B cell (primary cell): ENCODE results near the gene VWA1. TPM values are rescaled to one million over a fixed set of nuclear protein-coding genes. Genes with fewer than 3 reads are reported as not detected.

Experiments
- ATAC-seq: fragments of 200-7000 bp; cut with Tn5 transposase; one replicate; pipeline ENCODE4 v1.10.0; 2021; ENCODE audit warnings: low read depth, mild to moderate bottlenecking, moderate number of reproducible peaks, moderate library complexity
- CTCF ChIA-PET: fragments of 350-600 bp; sonication (Branson Sonifier 250); formaldehyde crosslinking; loops from one replicate; lab custom pipeline; 2021; ENCODE audit warnings: antibody characterized with exemption, inconsistent platforms; lab: Charles Lee
- POLR2A ChIA-PET: fragments of 350-600 bp; sonication (Branson Sonifier 250); formaldehyde crosslinking; loops from one replicate; lab custom pipeline; 2021; ENCODE audit warnings: antibody characterized with exemption; lab: Charles Lee
- DNase-seq: peaks from one replicate; pipeline ENCODE4 v3.0.0; 2013
- H2AFZ ChIP-seq: 2 replicates; pipeline ENCODE4 v1.6.1; 2012; ENCODE audit warnings: mild to moderate bottlenecking, low read depth, low read length; ENCODE audit not compliant: insufficient read depth, poor library complexity, severe bottlenecking
- H3K27ac ChIP-seq, 2 donors: 1 replicate in 1 of 2; 2 replicates in 1 of 2; pipeline ENCODE4 v1.5.1; 2012 to 2013; ENCODE audit warnings: low read length in 2 of 2, mild to moderate bottlenecking in 2 of 2, moderate library complexity in 1 of 2
- H3K27me3 ChIP-seq, 4 experiments: fragments of 200-600 bp in 1 of 4; sonication (generic) in 1 of 4; replicated peaks in 1 of 4; 1 replicate in 2 of 4; 2 replicates in 2 of 4; pipeline versions ENCODE4 v1.6.1 to v1.7.0; 2013 to 2016; ENCODE audit warnings: low read length in 3 of 4, mild to moderate bottlenecking in 2 of 4, mixed read lengths in 1 of 4, moderate library complexity in 1 of 4; ENCODE audit not compliant: insufficient read depth in 4 of 4, control insufficient read depth in 3 of 4; ENCODE audit errors: control extremely low read depth in 1 of 4
- H3K36me3 ChIP-seq, 2 experiments: replicated peaks in 1 of 2; 1 replicate in 1 of 2; 2 replicates in 1 of 2; pipeline versions ENCODE4 v1.6.1 to v1.7.1; 2013; ENCODE audit warnings: low read length in 1 of 2; ENCODE audit not compliant: insufficient read depth in 2 of 2, control insufficient read depth in 1 of 2; ENCODE audit errors: control extremely low read depth in 1 of 2, extremely low read depth in 1 of 2
- H3K4me1 ChIP-seq, 2 donors: fragments of 200-600 bp in 1 of 2; sonication (generic) in 1 of 2; 1 replicate in 1 of 2; 2 replicates in 1 of 2; pipeline versions ENCODE4 v1.5.1 to v1.6.1; 2013 to 2017; ENCODE audit warnings: low read length in 2 of 2; ENCODE audit not compliant: control insufficient read depth in 2 of 2, insufficient read depth in 2 of 2
- H3K4me2 ChIP-seq: replicated peaks from 2 replicates; pipeline ENCODE3; 2012; ENCODE audit warnings: mild to moderate bottlenecking, low read depth, low read length; ENCODE audit not compliant: poor library complexity, severe bottlenecking
- H3K4me3 ChIP-seq, 5 experiments: fragments of 200-600 bp in 1 of 5; sonication (generic) in 1 of 5; 1 replicate in 3 of 5; 2 replicates in 2 of 5; pipeline versions ENCODE4 v1.5.1 to v1.7.0; 2011 to 2016; ENCODE audit warnings: low read length in 4 of 5, mild to moderate bottlenecking in 4 of 5, low read depth in 2 of 5, control low read depth in 1 of 5, moderate library complexity in 1 of 5; ENCODE audit not compliant: insufficient read depth in 1 of 5; ENCODE audit errors: control extremely low read depth in 1 of 5, extremely low read depth in 1 of 5
- H3K79me2 ChIP-seq: fragments of 200-600 bp; sonication (generic); one replicate; pipeline ENCODE4 v1.6.0; 2016; ENCODE audit warnings: low read length; ENCODE audit not compliant: control insufficient read depth, insufficient read depth
- H3K9ac ChIP-seq: fragments of 200-600 bp; sonication (generic); 2 replicates; pipeline ENCODE4 v1.6.1; 2017; ENCODE audit warnings: mild to moderate bottlenecking, low read length, moderate library complexity
- H3K9me3 ChIP-seq, 3 donors: one replicate each; pipeline versions ENCODE4 v1.6.1 to v1.7.1; 2013; ENCODE audit warnings: low read length in 2 of 3; ENCODE audit not compliant: control insufficient read depth in 2 of 3, insufficient read depth in 1 of 3; ENCODE audit errors: control extremely low read depth in 1 of 3
- H4K20me1 ChIP-seq: 2 replicates; pipeline ENCODE4 v1.6.0; 2012; ENCODE audit warnings: mild to moderate bottlenecking, low read length; ENCODE audit not compliant: insufficient read depth, control insufficient read depth, poor library complexity, severe bottlenecking
- H3K27ac Mint-ChIP-seq: one replicate; pipeline ENCODE4 v1.8.0; 2021; ENCODE audit warnings: mixed read lengths
- H3K27me3 Mint-ChIP-seq: one replicate; pipeline ENCODE4 v1.8.0; 2021; ENCODE audit warnings: mixed read lengths
- H3K4me1 Mint-ChIP-seq: one replicate; pipeline ENCODE4 v1.8.0; 2021; ENCODE audit warnings: mixed read lengths
- H3K4me3 Mint-ChIP-seq: one replicate; pipeline ENCODE4 v1.8.0; 2021; ENCODE audit warnings: mixed read lengths
- H3K9me3 Mint-ChIP-seq: one replicate; pipeline ENCODE4 v1.8.0; 2022; ENCODE audit warnings: mixed read lengths; ENCODE audit not compliant: insufficient read depth
- EZH2 ChIP-seq: IDR thresholded peaks from 2 replicates; pipeline ENCODE4 v1.6.1; 2012; ENCODE audit warnings: borderline replicate concordance, low read depth, mild to moderate bottlenecking, moderate library complexity, low read length; ENCODE audit not compliant: insufficient read depth, poor library complexity, severe bottlenecking
- WGBS: methylation state at CpG from one replicate; pipeline ENCODE4 v1.1.5; 2013; ENCODE audit warnings: missing lambda C conversion rate; ENCODE audit not compliant: insufficient coverage; 5-methylcytosine and 5-hydroxymethylcytosine counted together
- intact Hi-C: fragments of 100-400 bp; cut with micrococcal nuclease; formaldehyde crosslinking; loops from one replicate; pipeline ENCODE4 v1.10.0; 2022
- polyA plus RNA-seq: library from polyadenylated mRNA; depleted of rRNA; stranded (reverse); fragments of >200 nt; gene quantifications from 2 replicates; pipeline ENCODE4 v1.2.3, GENCODE V29; 2012
- total RNA-seq, 2 donors: library from RNA; stranded (reverse); fragments of 120-200 nt in 1 of 2; gene quantifications; 1 replicate in 1 of 2; 2 replicates in 1 of 2; pipeline versions ENCODE4 v1.2.3 to v1.2.4, GENCODE V29; 2013 to 2022
- TF ChIP-seq, protein P1 (sequence below): fragments of 200-600 bp; IDR thresholded peaks from one replicate; pipeline ENCODE4 v1.8.0; 2022; ENCODE audit warnings: antibody characterized with exemption, mild to moderate bottlenecking

Gene VWA1
- total and polyA plus RNA-seq, 2 donors (not counting 1 experiment from before 2014, with no cell fraction given): 0.09 TPM; not detected in 1

DNA sequence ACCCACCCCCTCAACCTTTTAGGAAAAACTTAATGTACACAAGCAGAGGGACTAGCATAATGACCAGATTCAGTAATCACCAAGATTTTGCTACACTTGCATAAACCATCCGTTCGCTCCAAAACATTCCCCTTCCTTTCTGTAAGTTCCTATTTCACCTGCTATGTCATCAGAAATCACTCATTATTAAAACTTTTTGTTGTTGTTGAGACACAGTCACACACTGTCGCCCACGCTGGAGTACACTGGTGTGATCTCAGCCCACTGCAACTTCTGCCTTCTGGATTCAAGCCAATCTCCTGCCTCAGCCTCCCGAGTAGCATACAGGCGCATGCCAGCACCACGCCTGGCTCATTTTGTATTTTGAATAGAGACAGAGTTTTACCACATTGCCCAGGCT, 31.8 kb upstream of the VWA1 start:
- H3K4me2 ChIP-seq: no peak overlapping the region
- peaks cover 34% of the 10 kb centered on the region for H4K20me1 ChIP-seq
- no peaks in the 10 kb centered on the region for H3K9me3 ChIP-seq
- H3K4me3 Mint-ChIP-seq: peak overlapping the region; percentile 40
- peaks cover 49% of the 10 kb centered on the region for H3K4me1 Mint-ChIP-seq
- H3K36me3 ChIP-seq: peaks cover 0 to 38% of the 10 kb centered on the region in 2 experiments
- no peaks in the 10 kb centered on the region for H3K27me3 ChIP-seq
- peak overlapping the region; percentile 1 for H3K27ac Mint-ChIP-seq
- CTCF ChIA-PET: no interaction called here
- no peak for ATAC-seq
- H3K9me3 Mint-ChIP-seq: no peaks in the 10 kb centered on the region
- no peak overlapping the region for H3K27ac ChIP-seq
- H2AFZ ChIP-seq: no peak overlapping the region
- no peak overlapping the region for H3K4me3 ChIP-seq
- peak; percentile 8 for DNase-seq
- peaks cover 33 to 39% of the 10 kb centered on the region in 2 donors for H3K4me1 ChIP-seq
- TF ChIP-seq EZH2: no peak
- TF ChIP-seq, protein P1, sequence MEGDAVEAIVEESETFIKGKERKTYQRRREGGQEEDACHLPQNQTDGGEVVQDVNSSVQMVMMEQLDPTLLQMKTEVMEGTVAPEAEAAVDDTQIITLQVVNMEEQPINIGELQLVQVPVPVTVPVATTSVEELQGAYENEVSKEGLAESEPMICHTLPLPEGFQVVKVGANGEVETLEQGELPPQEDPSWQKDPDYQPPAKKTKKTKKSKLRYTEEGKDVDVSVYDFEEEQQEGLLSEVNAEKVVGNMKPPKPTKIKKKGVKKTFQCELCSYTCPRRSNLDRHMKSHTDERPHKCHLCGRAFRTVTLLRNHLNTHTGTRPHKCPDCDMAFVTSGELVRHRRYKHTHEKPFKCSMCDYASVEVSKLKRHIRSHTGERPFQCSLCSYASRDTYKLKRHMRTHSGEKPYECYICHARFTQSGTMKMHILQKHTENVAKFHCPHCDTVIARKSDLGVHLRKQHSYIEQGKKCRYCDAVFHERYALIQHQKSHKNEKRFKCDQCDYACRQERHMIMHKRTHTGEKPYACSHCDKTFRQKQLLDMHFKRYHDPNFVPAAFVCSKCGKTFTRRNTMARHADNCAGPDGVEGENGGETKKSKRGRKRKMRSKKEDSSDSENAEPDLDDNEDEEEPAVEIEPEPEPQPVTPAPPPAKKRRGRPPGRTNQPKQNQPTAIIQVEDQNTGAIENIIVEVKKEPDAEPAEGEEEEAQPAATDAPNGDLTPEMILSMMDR: no peak
- intact Hi-C loops: no loop called here
- no peaks in the 10 kb centered on the region for H3K27me3 Mint-ChIP-seq
- H3K9ac ChIP-seq: no peak overlapping the region
- peaks cover 63% of the 10 kb centered on the region for H3K79me2 ChIP-seq
- WGBS: 100% methylated on average over 5 of the region's 7 CpGs
- POLR2A ChIA-PET: no interaction called here

DNA sequence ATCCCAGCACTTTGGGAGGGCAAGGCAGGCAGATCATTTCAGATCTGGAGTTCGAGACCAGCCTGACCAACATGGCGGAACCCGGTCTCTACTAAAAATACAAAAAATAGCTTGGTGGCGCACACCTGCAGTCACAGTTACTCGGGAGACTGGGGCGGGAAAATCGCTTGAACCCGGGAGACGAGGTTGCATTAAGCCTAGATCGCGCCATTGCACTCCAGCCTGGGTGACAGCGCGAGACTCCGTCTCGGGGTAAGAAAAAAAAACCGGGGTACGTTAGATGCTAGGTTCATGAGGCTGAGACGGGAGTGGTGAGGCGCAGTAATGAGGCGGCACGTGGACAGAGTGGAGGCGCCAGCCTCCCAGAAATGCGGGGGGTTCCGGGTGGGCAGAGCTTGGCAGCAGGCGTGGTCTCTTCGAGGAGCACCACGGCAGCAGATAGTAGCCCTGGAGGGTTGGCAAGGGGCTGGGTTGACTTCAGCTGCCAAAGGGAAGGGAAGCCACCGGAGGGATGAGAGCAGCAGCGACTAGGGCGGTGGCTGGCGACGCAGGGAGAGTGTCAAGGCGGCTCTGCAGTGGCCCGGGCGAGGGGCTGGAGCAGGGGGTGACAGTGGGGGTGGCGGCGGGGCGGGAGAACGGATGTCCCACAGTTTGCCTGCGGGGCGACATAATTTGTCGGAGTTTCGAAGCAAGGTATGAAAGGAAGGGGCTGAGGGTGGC, 29.2 kb upstream of the VWA1 start:
- ATAC-seq (no peak), DNase-seq (no peak)
- ChIA-PET POLR2A (interaction anchor here (0.6 to 1.2 kb wide), 5 partner anchors 8 to 316 kb away, joined by 3 to 5 read pairs (median 3); partner anchors contain the start of gene AURKAIP1), CTCF (interaction anchor here (1.2 kb wide), 1 partner anchor 34 kb away, joined by 3 read pairs; no protein-coding TSS in a partner anchor)
- H3K4me2 ChIP-seq: peak overlapping the region; percentile 98
- H3K36me3 ChIP-seq: peaks cover 0 to 33% of the 10 kb centered on the region in 2 experiments
- peak overlapping the region; percentile 70 to 98 (median 90) for H3K4me3 ChIP-seq
- Mint-ChIP-seq H3K9me3 (no peaks in the 10 kb centered on the region), H3K27me3 (no peaks in the 10 kb centered on the region), H3K4me3 (peak overlapping the region; percentile 90), H3K27ac (peak overlapping the region; percentile 91), H3K4me1 (peaks cover 41% of the 10 kb centered on the region)
- peak overlapping the region; percentile 69 to 87 for H3K27ac ChIP-seq
- 47% methylated on average over 41 of the region's 43 CpGs for WGBS
- H3K9me3 ChIP-seq: no peaks in the 10 kb centered on the region
- peaks cover 31% of the 10 kb centered on the region for H4K20me1 ChIP-seq
- peak overlapping the region; percentile 77 for H2AFZ ChIP-seq
- peak overlapping the region; percentile 87 for H3K9ac ChIP-seq
- intact Hi-C loops: loop anchor here (2.0 kb wide), 3 partner anchors 35 to 99 kb away; partner anchors contain the start of gene ATAD3B
- no peaks in the 10 kb centered on the region for H3K27me3 ChIP-seq
- H3K4me1 ChIP-seq: peaks cover 21 to 26% of the 10 kb centered on the region in 2 donors
- no peak for TF ChIP-seq EZH2
- TF ChIP-seq, protein P1: no peak
- peaks cover 51% of the 10 kb centered on the region for H3K79me2 ChIP-seq
